K562 (cell line): ENCODE measurements around the gene PTOV1. TPM values are rescaled to one million over a fixed set of nuclear protein-coding genes. Genes with fewer than 3 reads are reported as not detected.

ENCODE experiments used
- CBX8 ChIP-seq: fragments of 200-600 bp; sonication (generic); IDR thresholded peaks from 2 replicates; pipeline ENCODE4 v1.6.1; 2012; ENCODE audit warnings: borderline replicate concordance, mixed run types, low read depth, mild to moderate bottlenecking, moderate library complexity, mixed read lengths, low read length, control low read depth, inconsistent platforms; ENCODE audit not compliant: poor library complexity, severe bottlenecking; ENCODE audit errors: extremely low read depth
- ELF4 ChIP-seq: fragments of 450-650 bp; formaldehyde crosslinking; IDR thresholded peaks from 2 replicates; pipeline ENCODE4 v1.4.0; 2022; ENCODE audit warnings: missing genetic modification characterization
- HDGF ChIP-seq: fragments of 450-650 bp; IDR thresholded peaks from 2 replicates; pipeline ENCODE4 v1.6.1; 2016
- HMGN3 ChIP-seq: IDR thresholded peaks from 2 replicates; pipeline ENCODE4 v1.6.1; 2011; ENCODE audit warnings: borderline replicate concordance, low read depth, mild to moderate bottlenecking, mixed read lengths, low read length; ENCODE audit not compliant: insufficient read length; ENCODE audit errors: extremely low read depth
- KDM5B ChIP-seq: fragments of 200-600 bp; sonication (generic); IDR thresholded peaks from 2 replicates; pipeline ENCODE4 v1.6.1; 2012; ENCODE audit warnings: low read depth, mild to moderate bottlenecking, moderate library complexity, low read length, control low read depth, inconsistent platforms; ENCODE audit not compliant: insufficient replicate concordance
- RBFOX2 ChIP-seq: fragments of 200-400 bp; formaldehyde crosslinking; IDR thresholded peaks from 2 replicates; pipeline ENCODE4 v1.6.1; 2017; ENCODE audit warnings: low read depth, mild to moderate bottlenecking, low read length, moderate library complexity
- RCOR1 ChIP-seq, 2 experiments: IDR thresholded peaks; 2 replicates each; pipeline ENCODE4 v1.6.1; 2012; ENCODE audit warnings: low read depth in 2 of 2, low read length in 2 of 2, borderline replicate concordance in 1 of 2, improper control_type of control experiment in 1 of 2
- RNF2 ChIP-seq: sonication (generic); IDR thresholded peaks from 2 replicates; pipeline ENCODE4 v1.6.1; 2016
- RREB1 ChIP-seq: fragments of 250-450 bp; sonication (Bioruptor Pico); IDR thresholded peaks from 2 replicates; pipeline ENCODE4 v1.4.0; 2020
- SRF ChIP-seq, 2 experiments: fragments of 250-450, 450-650 bp in 1 of 2; sonication (Bioruptor Pico) in 1 of 2; sonication (generic) in 1 of 2; formaldehyde crosslinking; IDR thresholded peaks; 2 replicates each; pipeline versions ENCODE4 v1.5.0 to v1.5.1; 2020 to 2022; ENCODE audit warnings: mild to moderate bottlenecking in 1 of 2, missing genetic modification reagents in 1 of 2
- THRB ChIP-seq: fragments of 450-650 bp; formaldehyde crosslinking; conservative IDR thresholded peaks from 2 replicates; pipeline ENCODE4 v1.4.0; 2022; ENCODE audit warnings: mild to moderate bottlenecking, missing genetic modification characterization
- ZC3H4 ChIP-seq: sonication (generic); formaldehyde crosslinking; IDR thresholded peaks from 2 replicates; pipeline ENCODE4 v1.9.0; 2021; ENCODE audit warnings: missing genetic modification reagents, borderline replicate concordance
- ZEB2 ChIP-seq: fragments of 450-650 bp; IDR thresholded peaks from 2 replicates; pipeline ENCODE4 v1.6.1; 2016
- ZNF217 ChIP-seq: sonication (generic); formaldehyde crosslinking; IDR thresholded peaks from 2 replicates; pipeline ENCODE4 v1.8.0; 2022; ENCODE audit warnings: mild to moderate bottlenecking, missing genetic modification reagents
- polyA plus RNA-seq, 8 experiments: library from polyadenylated mRNA; depleted of rRNA in 4 of 8; stranded (reverse) in 5 of 8; unstranded in 3 of 8; fragments of >200 nt; fragmentation: Nextera tagmentation in 2 of 8; fragmentation: Illumina TruSeq in 1 of 8; extraction: Ambion mirVana in 2 of 8; extraction: Trizol in 1 of 8; gene quantifications; 2 replicates each; pipeline versions ENCODE4 v1.2.1 to v1.2.3, GENCODE V29; 2011 to 2014; ENCODE audit warnings: inconsistent platforms in 1 of 8, missing spikeins in 1 of 8
- total RNA-seq, 7 experiments: library from RNA; depleted of rRNA in 6 of 7; stranded (reverse); fragments of >200 nt in 6 of 7; fragmentation: Illumina TruSeq in 2 of 7; extraction: Trizol in 2 of 7; gene quantifications; 2 replicates each; pipeline versions ENCODE4 v1.2.1 to v1.2.3, GENCODE V29; 2011 to 2021; ENCODE audit warnings: low replicate concordance in 1 of 7
- TF ChIP-seq, protein P1 (sequence below): fragments of 450-650 bp; conservative IDR thresholded peaks from 2 replicates; pipeline ENCODE4 v1.6.1; 2016; ENCODE audit warnings: missing genetic modification characterization, low read depth, mild to moderate bottlenecking, missing compliant biosample characterization, moderate library complexity
- TF ChIP-seq, protein P2 (sequence below): fragments of 200-800 bp; sonication (Bioruptor generic); IDR thresholded peaks from 2 replicates; pipeline ENCODE4 v1.6.1; 2017; ENCODE audit warnings: missing genetic modification characterization, missing compliant biosample characterization

The PTOV1 gene
- total and polyA plus RNA-seq, 9 of the 15 experiments (the other 6 are each of a cell fraction or from before 2014, with no cell fraction given): 4.9 to 169 (median 43.5) TPM

- TF ChIP-seq THRB (CRISPR knock-in tag): 0 out of 2 replicates have a peak, but pooled peaks have one; percentile 27
- peak in 1 of 2 experiments; percentile 46; a peak in 2 of 4 replicates for TF ChIP-seq SRF (CRISPR knock-in tag; IDR thresholded peaks at IDR 0.05)
- TF ChIP-seq ZNF217 (CRISPR knock-in tag): no peak
- TF ChIP-seq HMGN3: peak; percentile 70
- TF ChIP-seq HDGF: 0 out of 2 replicates have a peak, but pooled peaks have one; percentile 53
- peak; percentile 74 for TF ChIP-seq RREB1 (CRISPR knock-in tag)
- peak; percentile 60 for TF ChIP-seq RBFOX2
- no peak for TF ChIP-seq CBX8
- TF ChIP-seq ZC3H4: no peak
- TF ChIP-seq KDM5B: peak; percentile 18
- TF ChIP-seq, protein P1, sequence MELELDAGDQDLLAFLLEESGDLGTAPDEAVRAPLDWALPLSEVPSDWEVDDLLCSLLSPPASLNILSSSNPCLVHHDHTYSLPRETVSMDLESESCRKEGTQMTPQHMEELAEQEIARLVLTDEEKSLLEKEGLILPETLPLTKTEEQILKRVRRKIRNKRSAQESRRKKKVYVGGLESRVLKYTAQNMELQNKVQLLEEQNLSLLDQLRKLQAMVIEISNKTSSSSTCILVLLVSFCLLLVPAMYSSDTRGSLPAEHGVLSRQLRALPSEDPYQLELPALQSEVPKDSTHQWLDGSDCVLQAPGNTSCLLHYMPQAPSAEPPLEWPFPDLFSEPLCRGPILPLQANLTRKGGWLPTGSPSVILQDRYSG (tag): no peak
- TF ChIP-seq ZEB2: peak; percentile 59; the same call in 1 of the 2 replicates
- TF ChIP-seq ELF4 (CRISPR knock-in tag): 0 out of 2 replicates have a peak, but pooled peaks have one; percentile 10
- TF ChIP-seq RCOR1 (IDR thresholded peaks at IDR 0.05; ENCODE audit: borderline replicate concordance in 1 of 2, low read depth in 2 of 2, low read length in 2 of 2): peak in 1 of 2 experiments; percentile 12; a peak in 1 of 4 replicates
- no peak; the same call in 1 of the 2 replicates for TF ChIP-seq RNF2
- TF ChIP-seq, protein P2, sequence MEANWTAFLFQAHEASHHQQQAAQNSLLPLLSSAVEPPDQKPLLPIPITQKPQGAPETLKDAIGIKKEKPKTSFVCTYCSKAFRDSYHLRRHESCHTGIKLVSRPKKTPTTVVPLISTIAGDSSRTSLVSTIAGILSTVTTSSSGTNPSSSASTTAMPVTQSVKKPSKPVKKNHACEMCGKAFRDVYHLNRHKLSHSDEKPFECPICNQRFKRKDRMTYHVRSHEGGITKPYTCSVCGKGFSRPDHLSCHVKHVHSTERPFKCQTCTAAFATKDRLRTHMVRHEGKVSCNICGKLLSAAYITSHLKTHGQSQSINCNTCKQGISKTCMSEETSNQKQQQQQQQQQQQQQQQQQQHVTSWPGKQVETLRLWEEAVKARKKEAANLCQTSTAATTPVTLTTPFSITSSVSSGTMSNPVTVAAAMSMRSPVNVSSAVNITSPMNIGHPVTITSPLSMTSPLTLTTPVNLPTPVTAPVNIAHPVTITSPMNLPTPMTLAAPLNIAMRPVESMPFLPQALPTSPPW (CRISPR knock-in tag): peak; percentile 90
These were observed 27.2 kb downstream of the PTOV1 start (continued) for GRCh38 chr19:49877879-49878743.
